T-helper 9 cell (primary cell): Measurements from ENCODE around the gene PDE6G.
A peak's percentile ranks its signal among the peaks of the same experiment; 100 is the strongest.
"Not testable (repeated sequence)": the region's sequence is repeated elsewhere in the genome, so short reads cannot be mapped to it uniquely, and the experiment has no call there.

ENCODE experiments used
- DNase-seq: peaks from one replicate; pipeline ENCODE4 v3.0.0-alpha.2; 2020

Gene PDE6G

GRCh38 chr17:81687770-81688541 lies 31.6 kb upstream of the PDE6G start:
- DNase-seq: no peak

- DNase-seq: no peak
These were observed 30.3 kb upstream of the PDE6G start for GRCh38 chr17:81686614-81687013.

GRCh38 chr17:81685108-81685507 lies 28.8 kb upstream of the PDE6G start:
- DNase-seq: no peak

- no peak for DNase-seq
These were observed 28.1 kb upstream of the PDE6G start for GRCh38 chr17:81684442-81684911.

- peak; percentile 94 for DNase-seq
These were observed 27.5 kb upstream of the PDE6G start, which contains the start of the genes ARL16 and HGS for GRCh38 chr17:81683584-81684441. Gene ARL16 (minus strand): TSS chr17:81683797. CDS start chr17:81683753, 44 bp downstream. Gene HGS (plus strand): TSS chr17:81684011. CDS start chr17:81684067, 56 bp downstream.

GRCh38 chr17:81683208-81683583 lies 26.9 kb upstream of the PDE6G start:
- DNase-seq: no peak

GRCh38 chr17:81682565-81683207 lies 26.3 kb upstream of the PDE6G start:
- DNase-seq: no peak

GRCh38 chr17:81681672-81682071 lies 25.3 kb upstream of the PDE6G start:
- DNase-seq: no peak

GRCh38 chr17:81680150-81680549 lies 23.8 kb upstream of the PDE6G start:
- no peak for DNase-seq

- DNase-seq: no peak
These were observed 20.6 kb upstream of the PDE6G start for GRCh38 chr17:81676906-81677305.

GRCh38 chr17:81675515-81676221 lies 19.3 kb upstream of the PDE6G start:
- DNase-seq: not testable (repeated sequence)

- no peak for DNase-seq
These were observed 17.4 kb upstream of the PDE6G start for GRCh38 chr17:81673561-81674258.

- no peak for DNase-seq
These were observed 16.6 kb upstream of the PDE6G start for GRCh38 chr17:81672954-81673353.

- DNase-seq: no peak
These were observed 16.2 kb upstream of the PDE6G start for GRCh38 chr17:81672504-81672903.

- no peak for DNase-seq
These were observed 11.4 kb upstream of the PDE6G start for GRCh38 chr17:81667754-81668153.

- peak; percentile 89 for DNase-seq
These were observed 10.2 kb upstream of the PDE6G start, which contains the start of the genes CCDC137 and OXLD1 for GRCh38 chr17:81666342-81667191. Gene CCDC137 (plus strand): TSS chr17:81666737. CDS start chr17:81666767, 30 bp downstream. Gene OXLD1 (minus strand): TSS chr17:81666605. CDS start chr17:81666577, 28 bp downstream.

- peak; percentile 15 for DNase-seq
These were observed 9.7 kb upstream of the PDE6G start for GRCh38 chr17:81666092-81666341.

- no peak for DNase-seq
These were observed 9.1 kb upstream of the PDE6G start for GRCh38 chr17:81665205-81666091.

GRCh38 chr17:81664051-81664470 lies 7.7 kb upstream of the PDE6G start:
- DNase-seq: no peak

- no peak for DNase-seq
These were observed 5.7 kb upstream of the PDE6G start for GRCh38 chr17:81662002-81662401.
